GM12875 (cell line): ENCODE data around the gene SHMT2.

Source experiments
- H3K4me3 ChIP-seq: one replicate; pipeline ENCODE4 v1.5.1; 2011; ENCODE audit warnings: low read depth, low read length, control low read depth
- TF ChIP-seq, protein P1 (sequence below): IDR thresholded peaks from 2 replicates; pipeline ENCODE4 v1.5.1; 2011; ENCODE audit warnings: low read depth, mild to moderate bottlenecking, control low read depth, inconsistent platforms, low read length, moderate library complexity, borderline replicate concordance; ENCODE audit not compliant: insufficient read depth

SHMT2 gene

DNA sequence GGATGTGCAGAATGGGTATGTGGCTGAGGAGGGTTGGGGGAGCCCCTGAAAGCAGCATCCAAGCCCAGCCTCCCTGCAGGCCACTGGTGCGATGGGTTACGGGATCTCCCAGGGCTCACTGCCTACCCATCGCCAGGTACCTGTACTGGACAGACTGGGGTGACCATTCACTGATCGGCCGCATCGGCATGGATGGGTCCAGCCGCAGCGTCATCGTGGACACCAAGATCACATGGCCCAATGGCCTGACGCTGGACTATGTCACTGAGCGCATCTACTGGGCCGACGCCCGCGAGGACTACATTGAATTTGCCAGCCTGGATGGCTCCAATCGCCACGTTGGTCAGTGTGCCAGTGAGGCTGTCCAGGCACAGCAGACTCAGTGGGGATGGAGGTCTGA is 31.2 kb upstream of the SHMT2 start:
- TF ChIP-seq, protein P1, sequence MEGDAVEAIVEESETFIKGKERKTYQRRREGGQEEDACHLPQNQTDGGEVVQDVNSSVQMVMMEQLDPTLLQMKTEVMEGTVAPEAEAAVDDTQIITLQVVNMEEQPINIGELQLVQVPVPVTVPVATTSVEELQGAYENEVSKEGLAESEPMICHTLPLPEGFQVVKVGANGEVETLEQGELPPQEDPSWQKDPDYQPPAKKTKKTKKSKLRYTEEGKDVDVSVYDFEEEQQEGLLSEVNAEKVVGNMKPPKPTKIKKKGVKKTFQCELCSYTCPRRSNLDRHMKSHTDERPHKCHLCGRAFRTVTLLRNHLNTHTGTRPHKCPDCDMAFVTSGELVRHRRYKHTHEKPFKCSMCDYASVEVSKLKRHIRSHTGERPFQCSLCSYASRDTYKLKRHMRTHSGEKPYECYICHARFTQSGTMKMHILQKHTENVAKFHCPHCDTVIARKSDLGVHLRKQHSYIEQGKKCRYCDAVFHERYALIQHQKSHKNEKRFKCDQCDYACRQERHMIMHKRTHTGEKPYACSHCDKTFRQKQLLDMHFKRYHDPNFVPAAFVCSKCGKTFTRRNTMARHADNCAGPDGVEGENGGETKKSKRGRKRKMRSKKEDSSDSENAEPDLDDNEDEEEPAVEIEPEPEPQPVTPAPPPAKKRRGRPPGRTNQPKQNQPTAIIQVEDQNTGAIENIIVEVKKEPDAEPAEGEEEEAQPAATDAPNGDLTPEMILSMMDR, result no peak
- H3K4me3 ChIP-seq, result no peak overlapping the region

DNA sequence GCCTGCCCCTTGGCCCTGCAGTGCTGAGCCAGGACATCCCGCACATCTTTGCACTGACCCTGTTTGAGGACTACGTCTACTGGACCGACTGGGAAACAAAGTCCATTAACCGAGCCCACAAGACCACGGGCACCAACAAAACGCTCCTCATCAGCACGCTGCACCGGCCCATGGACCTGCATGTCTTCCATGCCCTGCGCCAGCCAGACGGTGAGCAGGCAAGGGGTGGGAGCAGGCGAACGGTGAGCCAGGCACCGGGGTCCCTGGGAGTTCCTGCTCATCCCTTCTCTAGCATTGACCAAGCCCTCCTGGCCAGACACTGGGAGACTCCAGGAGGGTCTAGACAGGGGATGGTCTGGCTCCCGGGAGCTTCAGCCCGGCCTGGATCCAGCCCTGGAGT is 30.3 kb upstream of the SHMT2 start:
- TF ChIP-seq, protein P1, result no peak
- H3K4me3 ChIP-seq, result no peak overlapping the region

GRCh38 chr12:57200497-57200896 is 29.0 kb upstream of the SHMT2 start:
- H3K4me3 ChIP-seq, result no peak overlapping the region
- TF ChIP-seq, protein P1, result no peak

- TF ChIP-seq, protein P1, result no peak
- H3K4me3 ChIP-seq, result no peak overlapping the region
Observed at GRCh38 chr12:57201219-57201618, 28.3 kb upstream of the SHMT2 start.

GRCh38 chr12:57201631-57202030 is 27.9 kb upstream of the SHMT2 start:
- H3K4me3 ChIP-seq, result no peak overlapping the region
- TF ChIP-seq, protein P1, result no peak

DNA sequence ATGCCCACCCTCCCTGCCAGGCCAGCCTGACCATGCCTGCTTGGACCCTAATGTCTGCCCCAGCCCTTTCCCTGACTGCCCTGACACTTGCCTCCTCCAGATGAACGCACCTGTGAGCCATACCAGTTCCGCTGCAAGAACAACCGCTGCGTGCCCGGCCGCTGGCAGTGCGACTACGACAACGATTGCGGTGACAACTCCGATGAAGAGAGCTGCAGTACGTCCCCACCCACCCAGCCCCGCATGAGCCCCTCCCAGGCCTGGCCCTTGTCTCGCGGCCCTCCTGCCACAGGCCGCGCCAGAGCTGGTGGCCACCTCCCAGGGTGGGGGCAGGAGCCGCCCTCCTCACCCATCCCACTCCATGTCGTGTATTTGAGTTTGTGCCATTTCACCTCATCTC is 27.2 kb upstream of the SHMT2 start:
- TF ChIP-seq, protein P1, result no peak

GRCh38 chr12:57203201-57203600 is 26.3 kb upstream of the SHMT2 start:
- TF ChIP-seq, protein P1, result no peak
- no peak overlapping the region for H3K4me3 ChIP-seq

More for the DNA sequence above, 27.2 kb upstream of the SHMT2 start:
- no peak overlapping the region for H3K4me3 ChIP-seq
